ENCODE data around the gene ANXA4.

GRCh38 chr2:69815717-69816116 lies 73.8 kb downstream of the ANXA4 start:
- TF ChIP-seq, protein P1, sequence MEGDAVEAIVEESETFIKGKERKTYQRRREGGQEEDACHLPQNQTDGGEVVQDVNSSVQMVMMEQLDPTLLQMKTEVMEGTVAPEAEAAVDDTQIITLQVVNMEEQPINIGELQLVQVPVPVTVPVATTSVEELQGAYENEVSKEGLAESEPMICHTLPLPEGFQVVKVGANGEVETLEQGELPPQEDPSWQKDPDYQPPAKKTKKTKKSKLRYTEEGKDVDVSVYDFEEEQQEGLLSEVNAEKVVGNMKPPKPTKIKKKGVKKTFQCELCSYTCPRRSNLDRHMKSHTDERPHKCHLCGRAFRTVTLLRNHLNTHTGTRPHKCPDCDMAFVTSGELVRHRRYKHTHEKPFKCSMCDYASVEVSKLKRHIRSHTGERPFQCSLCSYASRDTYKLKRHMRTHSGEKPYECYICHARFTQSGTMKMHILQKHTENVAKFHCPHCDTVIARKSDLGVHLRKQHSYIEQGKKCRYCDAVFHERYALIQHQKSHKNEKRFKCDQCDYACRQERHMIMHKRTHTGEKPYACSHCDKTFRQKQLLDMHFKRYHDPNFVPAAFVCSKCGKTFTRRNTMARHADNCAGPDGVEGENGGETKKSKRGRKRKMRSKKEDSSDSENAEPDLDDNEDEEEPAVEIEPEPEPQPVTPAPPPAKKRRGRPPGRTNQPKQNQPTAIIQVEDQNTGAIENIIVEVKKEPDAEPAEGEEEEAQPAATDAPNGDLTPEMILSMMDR (IDR thresholded peaks at IDR 0.05) = no peak
- no peak for TF ChIP-seq EZH2 (IDR thresholded peaks at IDR 0.05)
- no peak for TF ChIP-seq EZH2phosphoT487 (IDR thresholded peaks at IDR 0.05)
